ENCODE data around the gene TMEM242. TPM values are rescaled to one million over a fixed set of nuclear protein-coding genes. Genes with fewer than 3 reads are reported as not detected.

The TMEM242 gene
- total and polyA plus RNA-seq, 2 donors (not counting 3 experiments of a cell fraction or from before 2014, with no cell fraction given) = 5.3 to 15.5 TPM

DNA sequence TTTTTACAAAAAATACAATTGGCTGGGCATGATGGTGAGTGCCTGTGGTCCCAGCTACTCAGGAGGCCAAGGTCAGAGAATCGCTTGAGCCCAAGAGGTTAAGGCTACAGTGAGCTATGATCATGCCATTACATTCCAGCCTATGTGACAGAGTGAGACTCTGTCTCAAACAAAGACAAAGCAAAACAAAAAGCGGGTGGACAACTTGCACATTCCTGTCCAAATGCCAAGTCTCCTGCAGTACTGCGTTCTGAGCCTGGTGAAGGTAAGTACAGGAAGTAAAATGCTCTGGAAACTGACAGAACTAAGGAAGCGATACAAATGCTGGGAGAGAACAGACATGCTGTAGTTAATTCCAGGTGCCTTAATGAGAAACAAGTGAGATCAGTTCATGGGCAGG, 20.4 kb upstream of the TMEM242 start:
- Histone ChIP-seq H2AFZ (ENCODE audit: low read depth, low read length) (no peak overlapping the region), H3K27ac (ENCODE audit: insufficient read depth, low read depth, low read length) (no peak overlapping the region), H3K4me1 (ENCODE audit: control insufficient read depth, extremely low read depth, insufficient read depth, low read length) (no peaks in the 10 kb centered on the region), H3K36me3 (ENCODE audit: control insufficient read depth in 2 of 2, extremely low read depth in 1 of 2, insufficient read depth in 2 of 2, low read length in 2 of 2) (no peaks in the 10 kb centered on the region), H3K9me1 (replicated peaks; ENCODE audit: control insufficient read depth, extremely low read depth, insufficient read depth, low read length) (no peaks in the 10 kb centered on the region), H3K79me2 (ENCODE audit: control insufficient read depth, insufficient read depth, low read length) (no peaks in the 10 kb centered on the region), H3K9me3 (replicated peaks; ENCODE audit: control insufficient read depth, insufficient read depth, low read length) (no peaks in the 10 kb centered on the region), H3K27me3 (ENCODE audit: control insufficient read depth in 2 of 2, insufficient read depth in 2 of 2, low read length in 2 of 2) (peaks cover 24 to 28% of the 10 kb centered on the region in 2 experiments), H3K4me2 (ENCODE audit: insufficient read depth, low read length) (no peak overlapping the region), H4K20me1 (replicated peaks; ENCODE audit: control insufficient read depth, extremely low read depth, insufficient read depth, low read length) (no peaks in the 10 kb centered on the region), H3K4me3 (replicated peaks in 1 of 3; ENCODE audit: insufficient read depth in 1 of 3, low read depth in 1 of 3, low read length in 3 of 3) (no peak overlapping the region), H3K9ac (replicated peaks; ENCODE audit: extremely low read depth, insufficient read depth, low read length) (no peak overlapping the region)
- dilution Hi-C loops (cut with MboI; ENCODE audit: extremely low pct_ligation_motif_present, low sequenced_read_pairs) (no loop called here), intact Hi-C loops (cut with micrococcal nuclease) (no loop called here)
- ChIA-PET POLR2A (no interaction called here), CTCF (interaction anchor here (1.3 to 3.0 kb wide), 4 partner anchors 9 to 29 kb away, joined by 3 to 10 read pairs (median 4); no protein-coding TSS in a partner anchor)
- no TSS peak for BruUV-seq (replicated peaks)
- no peak for DNase-seq (ENCODE audit: low read depth, low spot score)
- TF ChIP-seq FOS (IDR thresholded peaks at IDR 0.05; ENCODE audit: borderline replicate concordance, insufficient read depth, low read length) (no peak), MYC (IDR thresholded peaks at IDR 0.05; ENCODE audit: low read depth, low read length) (no peak), JUN (IDR thresholded peaks at IDR 0.05; ENCODE audit: borderline replicate concordance, insufficient read depth, insufficient read length, low read depth) (no peak), EZH2 (IDR thresholded peaks at IDR 0.05; ENCODE audit: borderline replicate concordance, low read depth, low read length, severe bottlenecking) (no peak), POLR2AphosphoS5 (IDR thresholded peaks at IDR 0.05; ENCODE audit: insufficient read depth, low read depth, low read length) (no peak), POLR2A (IDR thresholded peaks at IDR 0.05; ENCODE audit: low read depth, low read length) (no peak), GATA2 (IDR thresholded peaks at IDR 0.05; ENCODE audit: insufficient read depth, insufficient read length, low read depth, low read length) (no peak)
- TF ChIP-seq, protein P1, sequence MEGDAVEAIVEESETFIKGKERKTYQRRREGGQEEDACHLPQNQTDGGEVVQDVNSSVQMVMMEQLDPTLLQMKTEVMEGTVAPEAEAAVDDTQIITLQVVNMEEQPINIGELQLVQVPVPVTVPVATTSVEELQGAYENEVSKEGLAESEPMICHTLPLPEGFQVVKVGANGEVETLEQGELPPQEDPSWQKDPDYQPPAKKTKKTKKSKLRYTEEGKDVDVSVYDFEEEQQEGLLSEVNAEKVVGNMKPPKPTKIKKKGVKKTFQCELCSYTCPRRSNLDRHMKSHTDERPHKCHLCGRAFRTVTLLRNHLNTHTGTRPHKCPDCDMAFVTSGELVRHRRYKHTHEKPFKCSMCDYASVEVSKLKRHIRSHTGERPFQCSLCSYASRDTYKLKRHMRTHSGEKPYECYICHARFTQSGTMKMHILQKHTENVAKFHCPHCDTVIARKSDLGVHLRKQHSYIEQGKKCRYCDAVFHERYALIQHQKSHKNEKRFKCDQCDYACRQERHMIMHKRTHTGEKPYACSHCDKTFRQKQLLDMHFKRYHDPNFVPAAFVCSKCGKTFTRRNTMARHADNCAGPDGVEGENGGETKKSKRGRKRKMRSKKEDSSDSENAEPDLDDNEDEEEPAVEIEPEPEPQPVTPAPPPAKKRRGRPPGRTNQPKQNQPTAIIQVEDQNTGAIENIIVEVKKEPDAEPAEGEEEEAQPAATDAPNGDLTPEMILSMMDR (IDR thresholded peaks at IDR 0.05; ENCODE audit: extremely low read depth in 1 of 2, insufficient read depth in 1 of 2, low read depth in 1 of 2, low read length in 2 of 2) = no peak
- TF ChIP-seq, protein P2, sequence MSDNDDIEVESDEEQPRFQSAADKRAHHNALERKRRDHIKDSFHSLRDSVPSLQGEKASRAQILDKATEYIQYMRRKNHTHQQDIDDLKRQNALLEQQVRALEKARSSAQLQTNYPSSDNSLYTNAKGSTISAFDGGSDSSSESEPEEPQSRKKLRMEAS (IDR thresholded peaks at IDR 0.05; ENCODE audit: insufficient read depth, insufficient read length) = no peak
- no peak for FAIRE-seq

Measured in endothelial cell of umbilical vein (primary cell).